ENCODE results near the gene SART3.
A peak's percentile ranks its signal among the peaks of the same experiment; 100 is the strongest.
"Not testable (repeated sequence)": the region's sequence is repeated elsewhere in the genome, so short reads cannot be mapped to it uniquely, and the experiment has no call there.

SART3 gene

GRCh38 chr12:108581311-108582227 lies 20.6 kb upstream of the SART3 start:
- no peak for DNase-seq

GRCh38 chr12:108580531-108580930 lies 19.6 kb upstream of the SART3 start:
- no peak for DNase-seq

GRCh38 chr12:108578813-108579212 lies 17.8 kb upstream of the SART3 start:
- DNase-seq = no peak

GRCh38 chr12:108578264-108578663 lies 17.3 kb upstream of the SART3 start:
- no peak for DNase-seq

GRCh38 chr12:108577458-108577857 lies 16.5 kb upstream of the SART3 start:
- no peak for DNase-seq

- no peak for DNase-seq
These were observed 15.8 kb upstream of the SART3 start for GRCh38 chr12:108576660-108577234.

- no peak for DNase-seq
These were observed 14.4 kb upstream of the SART3 start for GRCh38 chr12:108575199-108575912.

GRCh38 chr12:108574276-108574675 lies 13.3 kb upstream of the SART3 start:
- DNase-seq = not testable (repeated sequence)

- no peak for DNase-seq
These were observed 12.3 kb upstream of the SART3 start for GRCh38 chr12:108573317-108573716.

- DNase-seq = no peak
These were observed 11.3 kb upstream of the SART3 start for GRCh38 chr12:108572166-108572790.

- no peak for DNase-seq
These were observed 10.7 kb upstream of the SART3 start for GRCh38 chr12:108571609-108572165.

GRCh38 chr12:108570743-108571608 lies 10.0 kb upstream of the SART3 start:
- no peak for DNase-seq

- peak; percentile 30 for DNase-seq
These were observed 7.6 kb upstream of the SART3 start for GRCh38 chr12:108568338-108569154.

- DNase-seq = no peak
These were observed 6.7 kb upstream of the SART3 start for GRCh38 chr12:108567406-108568337.

- DNase-seq = no peak
These were observed 5.5 kb upstream of the SART3 start for GRCh38 chr12:108566452-108566851.

- DNase-seq = peak; percentile 37
These were observed 5.0 kb upstream of the SART3 start for GRCh38 chr12:108565976-108566375.

GRCh38 chr12:108565146-108565545 lies 4.2 kb upstream of the SART3 start:
- no peak for DNase-seq

GRCh38 chr12:108564724-108565123 lies 3.8 kb upstream of the SART3 start:
- no peak for DNase-seq

- no peak for DNase-seq
These were observed 2.8 kb upstream of the SART3 start for GRCh38 chr12:108563804-108564151.

Data from T-helper 9 cell (primary cell).